ENCODE data around the gene SPCS1.

GRCh38 chr3:52721002-52721729 is 15.3 kb downstream of the SPCS1 start:
- no peak for TF ChIP-seq CTCF (conservative IDR thresholded peaks at IDR 0.05; ENCODE audit: low read depth, low read length)
- no peak for TF ChIP-seq EZH2 (IDR thresholded peaks at IDR 0.05; ENCODE audit: low read length, unreplicated experiment)
